Measurements from ENCODE around the gene PRDM5. TPM values are rescaled to one million over a fixed set of nuclear protein-coding genes. Genes with fewer than 3 reads are reported as not detected.

The PRDM5 gene
- total RNA-seq, 1 donor from 2014 or later: not detected

DNA sequence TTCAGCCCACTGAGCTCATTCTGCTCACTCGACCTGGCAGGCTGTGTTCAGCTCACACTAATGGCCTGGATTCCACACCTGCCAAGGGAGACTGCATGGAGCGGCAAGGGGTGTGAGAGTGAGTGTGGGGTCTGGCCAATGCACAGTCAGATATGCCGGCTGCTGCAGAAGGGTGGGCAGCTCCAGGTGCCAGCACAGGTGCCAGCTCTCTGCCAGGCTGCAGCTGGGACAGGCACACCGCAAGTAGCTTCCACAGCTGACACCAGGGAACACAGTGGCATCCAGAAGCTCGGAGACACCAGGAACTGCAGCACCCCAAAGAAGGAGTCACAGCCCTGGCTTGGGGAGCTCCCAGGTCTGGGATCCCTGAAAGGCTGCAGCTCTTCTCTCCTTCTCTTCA, 83.7 kb downstream of the PRDM5 start:
- DNase-seq: no peak
- Mint-ChIP-seq H3K4me3 (no peak overlapping the region), H3K27me3 (peaks cover 3% of the 10 kb centered on the region), H3K9me3 (no peaks in the 10 kb centered on the region), H3K27ac (no peak overlapping the region), H3K36me3 (ENCODE audit: low read depth) (no peaks in the 10 kb centered on the region), H3K4me1 (no peaks in the 10 kb centered on the region)
- intact Hi-C loops (cut with micrococcal nuclease): no loop called here

DNA sequence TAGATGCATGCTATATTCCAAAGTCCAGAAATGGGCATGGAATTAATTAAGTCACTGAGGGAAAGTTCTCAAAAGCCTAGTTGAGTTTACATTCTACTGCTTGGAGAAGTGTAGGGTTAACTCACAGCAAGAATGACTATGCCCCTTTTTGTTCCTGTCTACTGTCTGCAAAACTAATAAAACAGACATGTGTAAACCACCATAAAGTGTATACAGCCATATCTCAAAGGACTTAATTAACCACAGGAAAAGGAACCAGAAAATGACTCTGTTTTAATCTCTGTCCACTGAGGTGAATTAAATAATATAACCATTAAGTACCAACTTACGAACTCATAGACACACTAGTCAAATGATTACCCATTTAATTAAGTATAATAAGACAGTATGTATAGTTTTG, 84.9 kb downstream of the PRDM5 start:
- intact Hi-C loops (cut with micrococcal nuclease): no loop called here
- Mint-ChIP-seq H3K4me3 (no peak overlapping the region), H3K4me1 (no peaks in the 10 kb centered on the region)

DNA sequence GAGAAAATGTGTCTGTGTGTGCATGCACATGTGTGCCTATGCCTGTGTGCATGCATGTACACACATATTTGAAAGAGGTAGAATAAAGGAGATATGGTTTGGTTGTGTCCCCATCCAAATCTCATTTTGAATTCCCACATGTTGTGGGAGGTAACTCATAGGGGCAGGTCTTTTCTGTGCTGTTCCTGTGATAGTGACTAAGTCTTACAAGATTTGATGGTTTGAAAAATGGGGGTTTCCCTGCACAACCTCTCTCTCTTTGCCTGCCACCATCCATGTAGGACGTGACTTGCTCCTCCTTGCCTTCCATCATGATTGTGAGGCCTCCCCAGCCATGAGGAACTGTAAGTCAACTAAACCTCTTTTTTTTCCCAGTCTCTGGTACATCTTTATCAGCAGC, 87.2 kb downstream of the PRDM5 start:
- Mint-ChIP-seq H3K4me3 (no peak overlapping the region), H3K36me3 (ENCODE audit: low read depth) (no peaks in the 10 kb centered on the region), H3K4me1 (no peaks in the 10 kb centered on the region), H3K9me3 (no peaks in the 10 kb centered on the region), H3K27me3 (peaks cover 2% of the 10 kb centered on the region), H3K27ac (no peak overlapping the region)
- intact Hi-C loops (cut with micrococcal nuclease): no loop called here
- no peak for DNase-seq

More for the DNA sequence above, 84.9 kb downstream of the PRDM5 start:
- H3K27me3 Mint-ChIP-seq: peaks cover 1% of the 10 kb centered on the region
- no peak overlapping the region for H3K27ac Mint-ChIP-seq
- H3K36me3 Mint-ChIP-seq (ENCODE audit: low read depth): no peaks in the 10 kb centered on the region
- no peak for DNase-seq
- no peaks in the 10 kb centered on the region for H3K9me3 Mint-ChIP-seq

DNA sequence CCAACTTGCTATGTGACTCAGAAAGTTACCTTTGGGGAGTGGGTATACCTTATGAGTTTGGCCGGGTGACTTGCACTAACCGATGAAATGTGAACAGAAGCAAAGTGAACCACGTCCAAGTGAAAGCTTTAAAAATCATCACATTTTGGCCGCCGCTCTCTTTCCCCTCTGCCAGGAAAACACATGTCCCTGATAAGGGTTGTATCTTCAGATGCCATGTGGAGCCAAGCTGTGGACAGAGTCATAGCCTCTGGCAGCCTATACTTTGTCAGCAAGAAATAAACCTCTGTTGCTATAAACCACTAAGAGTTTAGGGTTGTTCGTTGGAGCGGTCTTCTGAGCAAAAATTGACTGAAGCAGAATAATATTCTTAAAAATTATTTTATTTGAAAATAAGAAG, 92.3 kb downstream of the PRDM5 start:
- intact Hi-C loops (cut with micrococcal nuclease): no loop called here
- H3K27me3 Mint-ChIP-seq: peaks cover 10% of the 10 kb centered on the region

DNA sequence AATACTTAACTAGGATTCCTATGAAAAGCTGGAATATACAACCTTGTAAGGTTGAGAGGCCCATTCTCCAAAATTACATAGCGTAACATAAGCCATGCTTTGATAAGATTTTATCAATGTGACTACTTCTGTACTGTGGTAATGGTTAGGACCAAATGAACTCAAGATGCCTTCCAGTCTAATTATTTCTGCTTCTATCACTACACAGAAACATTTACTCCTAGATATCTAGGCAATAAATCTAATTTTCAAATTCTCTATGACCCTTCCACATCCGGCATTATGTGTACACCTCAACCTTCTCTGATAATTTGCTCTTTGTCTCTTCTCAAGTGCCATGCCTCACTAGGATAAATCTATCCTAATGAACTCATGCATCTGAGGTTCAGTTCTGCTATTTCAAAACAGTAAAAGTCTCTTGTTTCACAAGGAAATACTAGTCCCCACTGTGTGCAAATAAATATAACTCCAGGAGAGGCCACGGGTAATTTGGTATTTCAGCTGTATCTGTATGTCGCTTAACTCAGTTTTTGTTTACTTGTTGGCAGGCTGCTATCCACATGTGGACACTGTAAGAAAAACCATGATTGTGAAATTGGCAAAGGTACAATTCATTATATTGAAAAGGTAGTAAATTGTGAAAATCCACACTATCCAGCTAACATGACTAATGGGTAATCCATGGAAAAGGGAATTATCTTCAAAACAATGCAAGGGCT, 93.3 kb downstream of the PRDM5 start:
- Mint-ChIP-seq H3K4me1 (no peaks in the 10 kb centered on the region), H3K4me3 (no peak overlapping the region), H3K27ac (no peak overlapping the region), H3K9me3 (no peaks in the 10 kb centered on the region), H3K27me3 (peaks cover 10% of the 10 kb centered on the region), H3K36me3 (ENCODE audit: low read depth) (no peaks in the 10 kb centered on the region)
- DNase-seq: no peak
- intact Hi-C loops (cut with micrococcal nuclease): no loop called here

More for the DNA sequence above, 92.3 kb downstream of the PRDM5 start:
- Mint-ChIP-seq H3K9me3 (no peaks in the 10 kb centered on the region), H3K4me1 (no peaks in the 10 kb centered on the region), H3K4me3 (no peak overlapping the region), H3K36me3 (ENCODE audit: low read depth) (no peaks in the 10 kb centered on the region), H3K27ac (no peak overlapping the region)
- no peak for DNase-seq

DNA sequence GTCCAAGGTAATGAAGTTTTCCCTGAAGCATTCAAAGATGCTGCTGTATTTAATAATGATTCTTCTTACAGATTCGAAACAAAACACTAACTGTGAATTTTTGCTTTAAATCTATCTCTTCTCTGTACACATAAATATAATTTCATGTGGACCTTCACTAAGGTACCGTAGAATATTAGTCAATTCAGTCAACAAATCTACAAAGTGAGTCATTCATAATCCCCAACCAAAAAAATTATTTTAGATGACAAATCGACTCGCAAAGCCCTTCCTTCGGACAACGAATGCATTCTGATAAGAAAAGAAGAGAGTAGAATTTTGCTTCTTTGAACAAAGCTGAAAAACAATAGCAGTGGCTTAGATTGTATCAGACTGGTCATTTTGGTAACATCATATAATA, 95.7 kb downstream of the PRDM5 start:
- intact Hi-C loops (cut with micrococcal nuclease): no loop called here
- no peak for DNase-seq
- H3K36me3 Mint-ChIP-seq (ENCODE audit: low read depth): no peaks in the 10 kb centered on the region
- no peaks in the 10 kb centered on the region for H3K9me3 Mint-ChIP-seq
- H3K27me3 Mint-ChIP-seq: peaks cover 10% of the 10 kb centered on the region
- no peaks in the 10 kb centered on the region for H3K4me1 Mint-ChIP-seq
- no peak overlapping the region for H3K27ac Mint-ChIP-seq
- H3K4me3 Mint-ChIP-seq: no peak overlapping the region

DNA sequence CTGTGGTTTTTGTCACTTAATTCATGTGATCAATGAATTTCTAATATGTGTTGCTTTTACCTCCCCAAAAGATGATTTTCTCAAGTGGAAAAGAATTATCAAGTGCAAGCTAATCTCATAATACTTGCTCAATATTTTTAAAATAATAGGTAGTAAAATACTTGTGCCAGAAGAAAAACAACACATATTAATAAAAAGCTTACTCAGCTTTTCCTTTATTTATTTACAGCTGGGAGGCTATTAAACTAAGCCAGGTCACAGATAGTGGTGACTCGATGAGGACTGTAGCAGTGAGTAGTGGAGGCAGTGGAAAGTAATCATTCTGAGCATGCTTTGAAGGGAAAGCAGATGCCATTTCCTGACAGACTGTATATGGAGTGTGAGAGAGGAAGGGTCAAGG, 96.1 kb downstream of the PRDM5 start:
- Mint-ChIP-seq H3K27me3 (peaks cover 10% of the 10 kb centered on the region), H3K27ac (no peak overlapping the region), H3K36me3 (ENCODE audit: low read depth) (no peaks in the 10 kb centered on the region), H3K4me3 (no peak overlapping the region), H3K4me1 (no peaks in the 10 kb centered on the region), H3K9me3 (no peaks in the 10 kb centered on the region)
- no peak for DNase-seq
- intact Hi-C loops (cut with micrococcal nuclease): no loop called here

DNA sequence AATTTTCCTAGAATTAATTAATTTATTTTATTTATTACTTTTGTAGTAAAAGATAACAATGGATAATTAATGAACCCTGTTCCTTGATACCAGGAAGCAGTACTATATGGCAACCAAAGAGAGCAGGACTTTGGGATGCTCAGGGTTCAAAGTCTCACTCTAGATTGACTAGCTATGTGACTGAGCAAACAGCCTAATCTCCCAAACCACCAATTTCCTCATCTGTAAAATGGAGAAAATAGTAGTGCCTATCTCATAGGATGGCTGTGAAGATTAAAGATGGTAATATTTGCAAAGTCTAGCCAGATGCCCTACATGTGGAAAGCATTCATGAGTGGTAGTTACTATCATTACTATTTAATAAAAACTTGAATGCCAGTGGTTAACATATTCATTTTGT, 97.6 kb downstream of the PRDM5 start:
- intact Hi-C loops (cut with micrococcal nuclease): no loop called here
- Mint-ChIP-seq H3K4me3 (no peak overlapping the region), H3K27me3 (peaks cover 8% of the 10 kb centered on the region), H3K9me3 (no peaks in the 10 kb centered on the region), H3K36me3 (ENCODE audit: low read depth) (no peaks in the 10 kb centered on the region), H3K27ac (no peak overlapping the region), H3K4me1 (peaks cover under 1% of the 10 kb centered on the region)
- DNase-seq: no peak

DNA sequence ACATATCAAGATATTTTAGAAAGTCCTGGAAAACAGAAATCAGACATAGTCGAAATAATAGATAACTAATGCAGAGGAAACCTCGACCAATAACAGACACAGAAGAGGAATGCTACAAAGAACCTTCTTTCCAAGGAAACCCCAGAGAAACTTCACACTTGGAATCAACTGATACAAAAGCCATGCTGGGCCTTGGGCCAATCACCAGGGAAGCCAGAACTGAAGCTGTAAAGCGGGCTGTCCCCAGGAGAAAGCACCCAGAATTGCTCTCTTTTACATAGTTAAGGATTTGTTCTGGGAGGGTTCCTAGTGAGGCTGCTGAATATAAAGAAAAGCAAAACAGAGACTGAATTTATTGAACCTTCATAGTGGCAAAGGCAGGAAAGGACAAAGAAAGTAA, 100.5 kb downstream of the PRDM5 start:
- no peaks in the 10 kb centered on the region for H3K9me3 Mint-ChIP-seq
- peaks cover 4% of the 10 kb centered on the region for H3K27me3 Mint-ChIP-seq
- no peak for DNase-seq
- intact Hi-C loops (cut with micrococcal nuclease): no loop called here
- H3K4me1 Mint-ChIP-seq: peaks cover 3% of the 10 kb centered on the region
- no peaks in the 10 kb centered on the region for H3K36me3 Mint-ChIP-seq (ENCODE audit: low read depth)
- no peak overlapping the region for H3K4me3 Mint-ChIP-seq
- no peak overlapping the region for H3K27ac Mint-ChIP-seq

DNA sequence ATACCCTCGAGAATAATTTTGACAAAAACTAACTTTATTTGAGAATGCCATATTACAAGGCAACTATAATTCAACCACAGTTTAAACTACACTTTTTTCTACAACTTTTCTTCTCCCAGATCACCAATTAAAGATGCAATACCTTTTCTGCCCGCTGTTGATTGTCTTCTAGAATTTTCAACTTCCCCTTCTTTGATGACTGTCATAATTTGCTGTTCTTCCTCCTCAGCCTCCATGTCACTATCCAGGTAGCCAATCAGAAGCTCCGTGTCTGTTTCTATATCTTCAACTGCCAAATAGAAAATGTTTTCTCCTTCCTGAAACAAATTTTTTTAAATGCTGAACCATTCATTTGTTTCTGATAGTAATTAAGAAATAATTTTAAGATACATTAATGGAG, 101.5 kb downstream of the PRDM5 start:
- Mint-ChIP-seq H3K27ac (no peak overlapping the region), H3K36me3 (ENCODE audit: low read depth) (no peaks in the 10 kb centered on the region), H3K4me1 (peaks cover 3% of the 10 kb centered on the region), H3K27me3 (peaks cover 2% of the 10 kb centered on the region), H3K4me3 (no peak overlapping the region), H3K9me3 (no peaks in the 10 kb centered on the region)
- intact Hi-C loops (cut with micrococcal nuclease): no loop called here
- no peak for DNase-seq

DNA sequence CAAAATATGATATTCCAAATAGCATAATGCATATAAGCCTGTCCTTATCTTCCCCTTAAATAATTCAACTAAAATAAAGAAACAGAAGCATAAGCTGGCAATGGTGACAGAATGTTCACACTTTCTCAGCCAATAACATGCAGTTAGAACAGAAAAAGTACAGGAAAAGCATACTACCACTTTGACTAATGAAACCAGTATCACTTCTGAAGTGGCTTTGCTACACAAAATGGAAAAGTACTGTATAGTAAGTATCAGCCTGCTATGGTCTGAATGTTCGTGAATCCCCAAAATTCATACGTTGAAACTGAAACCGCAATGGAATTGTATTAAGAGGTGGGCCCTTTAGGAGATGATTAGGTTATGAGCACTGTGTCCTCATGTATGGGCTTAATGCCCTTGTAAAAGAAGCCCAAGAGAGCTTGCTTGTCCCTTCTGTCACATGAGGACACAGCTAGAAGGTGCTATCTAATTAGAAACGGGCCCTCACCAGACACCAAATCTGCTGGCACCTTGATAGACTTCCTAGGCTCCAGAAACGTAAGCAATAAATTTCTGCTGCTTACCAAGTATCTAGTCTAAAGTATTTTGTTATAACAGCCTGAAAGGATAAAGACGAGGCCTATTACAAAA, 102.6 kb downstream of the PRDM5 start:
- H3K27ac Mint-ChIP-seq: no peak overlapping the region
- intact Hi-C loops (cut with micrococcal nuclease): no loop called here
- H3K27me3 Mint-ChIP-seq: no peaks in the 10 kb centered on the region

DNA sequence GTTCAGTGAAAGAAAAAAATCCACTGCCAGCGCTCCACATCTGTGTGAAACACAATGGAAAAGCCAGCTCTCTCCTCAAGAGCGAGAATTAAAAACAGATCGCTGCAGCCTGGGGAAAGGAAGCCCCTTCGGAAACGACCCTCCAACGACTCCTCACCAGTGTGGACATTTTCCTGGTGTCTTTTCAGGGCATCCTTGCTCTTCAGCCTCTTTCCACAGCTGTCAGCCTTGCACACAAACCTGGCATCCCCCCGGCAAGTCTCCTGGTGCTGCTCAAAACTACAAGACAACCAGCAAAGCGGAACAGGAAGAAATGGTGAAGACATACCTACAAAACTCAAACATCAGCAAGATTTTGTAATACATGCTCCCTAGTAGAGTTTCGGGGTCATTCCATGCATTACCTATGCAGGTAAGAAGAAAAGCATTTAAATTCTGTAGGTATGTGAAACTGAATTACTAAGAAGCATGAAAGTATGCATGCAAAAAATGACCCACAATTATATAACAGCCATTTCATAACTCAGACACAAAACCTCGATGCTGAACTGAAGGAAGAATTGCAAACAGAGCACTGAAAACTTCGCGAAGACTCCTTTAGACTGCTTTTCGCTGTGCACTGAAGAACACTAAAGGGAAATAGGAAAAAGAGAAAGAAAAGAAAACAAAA, 106.1 kb downstream of the PRDM5 start:
- DNase-seq: no peak
- Mint-ChIP-seq H3K4me1 (peaks cover 3% of the 10 kb centered on the region), H3K27ac (no peak overlapping the region), H3K36me3 (ENCODE audit: low read depth) (no peaks in the 10 kb centered on the region), H3K4me3 (no peak overlapping the region), H3K9me3 (no peaks in the 10 kb centered on the region), H3K27me3 (no peaks in the 10 kb centered on the region)
- intact Hi-C loops (cut with micrococcal nuclease): no loop called here

More for the DNA sequence above, 102.6 kb downstream of the PRDM5 start:
- Mint-ChIP-seq H3K36me3 (ENCODE audit: low read depth) (no peaks in the 10 kb centered on the region), H3K4me1 (peaks cover 3% of the 10 kb centered on the region), H3K4me3 (no peak overlapping the region), H3K9me3 (no peaks in the 10 kb centered on the region)
- no peak for DNase-seq

DNA sequence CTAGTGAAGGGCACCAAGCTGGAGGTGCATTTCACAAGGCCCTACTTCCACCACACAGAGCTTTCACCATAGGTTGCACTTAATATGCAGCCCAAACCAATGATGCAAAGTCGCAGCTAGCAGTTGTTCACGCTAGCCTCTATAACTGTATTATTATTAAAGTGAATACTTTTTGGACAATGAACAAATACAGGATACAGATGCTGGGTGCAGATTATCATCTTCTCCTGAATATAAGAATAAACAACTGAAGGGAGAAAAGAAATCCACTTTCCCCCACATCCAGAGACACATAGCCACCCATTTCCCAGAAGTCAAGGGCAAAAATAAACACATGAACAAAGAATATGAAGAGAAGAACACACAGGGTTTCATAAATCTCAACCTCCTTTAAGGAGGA, 107.2 kb downstream of the PRDM5 start:
- Mint-ChIP-seq H3K27ac (no peak overlapping the region), H3K27me3 (no peaks in the 10 kb centered on the region), H3K9me3 (no peaks in the 10 kb centered on the region), H3K36me3 (ENCODE audit: low read depth) (no peaks in the 10 kb centered on the region), H3K4me1 (peaks cover 3% of the 10 kb centered on the region), H3K4me3 (no peak overlapping the region)
- no peak for DNase-seq
- intact Hi-C loops (cut with micrococcal nuclease): no loop called here

DNA sequence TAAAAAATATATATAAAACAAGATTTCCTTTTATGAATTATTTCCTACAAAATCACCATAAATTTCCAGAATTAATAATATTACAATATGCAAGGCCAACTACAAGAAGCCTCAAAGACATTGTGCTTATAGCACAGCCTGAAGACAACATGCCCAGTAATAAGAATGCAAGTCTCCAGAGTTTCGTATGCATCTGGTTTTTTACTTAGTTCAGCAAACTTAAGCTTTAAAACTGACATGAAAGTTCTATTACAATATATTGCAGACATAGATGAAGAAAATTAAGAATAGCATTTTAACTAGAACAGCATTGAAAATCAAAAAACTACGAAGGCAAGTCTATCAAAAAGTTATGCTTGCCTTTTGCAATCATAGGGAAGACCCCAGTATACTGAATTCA, 107.6 kb downstream of the PRDM5 start:
- no peak overlapping the region for H3K4me3 Mint-ChIP-seq

More for the DNA sequence above, 107.6 kb downstream of the PRDM5 start:
- no peak overlapping the region for H3K27ac Mint-ChIP-seq
- no peaks in the 10 kb centered on the region for H3K36me3 Mint-ChIP-seq (ENCODE audit: low read depth)
- no peaks in the 10 kb centered on the region for H3K27me3 Mint-ChIP-seq
- peaks cover 2% of the 10 kb centered on the region for H3K4me1 Mint-ChIP-seq
- intact Hi-C loops (cut with micrococcal nuclease): no loop called here
- no peak for DNase-seq
- no peaks in the 10 kb centered on the region for H3K9me3 Mint-ChIP-seq
